GM19397 (cell line): ENCODE measurements around the gene PLXNA3.
A peak's percentile ranks its signal among the peaks of the same experiment; 100 is the strongest.

Experiments used
- ATAC-seq: cut with Tn5 transposase; IDR thresholded peaks from one replicate; pipeline ENCODE4 v1.9.1; 2021; ENCODE audit warnings: mild to moderate bottlenecking, moderate library complexity; ENCODE audit not compliant: unreplicated experiment

PLXNA3 gene

DNA sequence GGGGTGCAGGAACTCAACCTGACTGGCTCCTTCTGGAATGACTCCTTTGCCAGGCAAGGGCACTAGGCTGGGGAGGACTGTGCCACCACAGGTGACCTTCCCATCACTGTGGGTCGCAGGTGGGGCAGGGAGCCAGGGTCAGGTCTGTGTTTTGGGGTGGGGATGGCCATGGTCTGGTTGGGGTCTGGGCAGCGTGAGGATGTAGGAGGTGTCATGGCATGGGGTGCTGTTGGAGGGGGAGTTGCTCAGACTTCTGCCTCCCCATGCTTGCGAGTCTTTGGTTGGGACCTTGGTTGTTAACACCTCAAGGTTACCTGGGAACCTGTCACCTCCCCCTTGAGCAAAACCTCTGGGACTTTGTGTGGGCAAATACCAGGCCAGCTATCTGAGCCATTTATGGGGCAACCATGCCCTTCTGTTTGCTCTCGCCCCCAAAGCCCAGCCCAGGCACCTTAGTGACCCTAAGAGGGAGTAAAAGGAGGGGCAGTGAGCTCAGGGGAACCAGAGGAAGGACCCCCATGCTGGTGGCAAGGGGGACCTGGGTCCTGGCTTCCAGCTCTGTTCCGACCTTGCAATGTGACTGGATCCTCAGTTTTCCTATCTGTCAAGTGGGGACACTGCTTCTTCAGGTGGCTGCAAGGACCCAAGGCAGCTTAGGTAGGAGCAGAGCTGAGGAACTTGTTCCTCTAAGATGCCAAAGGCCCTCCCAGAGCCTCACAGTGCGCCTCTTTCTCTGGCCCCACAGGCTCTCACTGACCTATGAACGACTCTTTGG lies 23.5 kb upstream of the PLXNA3 start:
- ATAC-seq = no peak

DNA sequence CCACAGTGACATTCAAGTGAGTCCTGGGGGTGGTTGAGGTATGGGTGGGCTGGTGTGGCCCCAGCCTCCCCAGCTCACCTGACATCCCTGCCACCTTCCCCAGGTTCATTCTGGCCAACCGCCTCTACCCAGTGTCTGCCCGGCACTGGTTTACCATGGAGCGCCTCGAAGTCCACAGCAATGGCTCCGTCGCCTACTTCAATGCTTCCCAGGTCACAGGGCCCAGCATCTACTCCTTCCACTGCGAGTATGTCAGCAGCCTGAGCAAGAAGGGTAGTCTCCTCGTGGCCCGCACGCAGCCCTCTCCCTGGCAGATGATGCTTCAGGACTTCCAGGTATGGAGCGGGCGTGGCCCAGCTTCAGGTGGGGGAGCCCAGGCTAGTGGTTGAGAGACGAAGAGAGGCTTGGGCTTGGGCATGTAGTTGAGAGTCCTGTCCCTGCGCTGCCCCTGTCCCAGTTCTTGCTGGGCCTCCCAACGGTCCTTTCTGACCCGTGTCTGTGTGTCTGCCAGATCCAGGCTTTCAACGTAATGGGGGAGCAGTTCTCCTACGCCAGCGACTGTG lies 22.8 kb upstream of the PLXNA3 start:
- ATAC-seq = no peak

DNA sequence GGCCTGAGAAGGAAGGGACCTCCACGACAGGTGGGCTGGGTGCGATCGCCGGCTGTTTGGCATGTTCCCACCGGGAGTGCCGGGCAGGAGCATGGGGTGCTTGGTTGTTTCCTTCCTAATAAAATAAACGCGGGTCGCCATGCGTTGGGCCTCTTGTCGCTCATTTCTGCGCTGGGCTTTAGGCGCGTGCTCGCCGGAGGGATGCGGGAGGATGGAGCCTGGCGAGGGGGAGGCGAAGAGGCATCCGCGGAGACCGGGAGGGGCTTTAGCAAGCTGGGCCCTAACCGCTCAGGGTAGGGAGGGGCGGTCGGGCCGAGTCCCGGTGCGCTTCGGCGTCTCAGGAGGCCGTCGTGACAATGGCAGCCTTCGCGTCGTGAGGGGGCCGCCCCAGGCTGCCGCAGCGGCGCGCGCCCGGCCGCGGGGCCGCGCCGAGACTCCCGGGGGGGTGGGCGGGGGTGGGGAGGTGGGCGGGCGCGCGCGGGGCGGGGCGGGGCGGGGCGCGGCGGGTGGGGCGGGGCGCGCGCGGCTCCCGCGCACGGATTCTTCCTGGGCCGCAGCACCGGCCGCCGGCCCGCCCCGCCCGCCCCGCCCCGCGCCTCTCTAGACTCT lies 21.6 kb upstream of the PLXNA3 start:
- ATAC-seq = no peak

DNA sequence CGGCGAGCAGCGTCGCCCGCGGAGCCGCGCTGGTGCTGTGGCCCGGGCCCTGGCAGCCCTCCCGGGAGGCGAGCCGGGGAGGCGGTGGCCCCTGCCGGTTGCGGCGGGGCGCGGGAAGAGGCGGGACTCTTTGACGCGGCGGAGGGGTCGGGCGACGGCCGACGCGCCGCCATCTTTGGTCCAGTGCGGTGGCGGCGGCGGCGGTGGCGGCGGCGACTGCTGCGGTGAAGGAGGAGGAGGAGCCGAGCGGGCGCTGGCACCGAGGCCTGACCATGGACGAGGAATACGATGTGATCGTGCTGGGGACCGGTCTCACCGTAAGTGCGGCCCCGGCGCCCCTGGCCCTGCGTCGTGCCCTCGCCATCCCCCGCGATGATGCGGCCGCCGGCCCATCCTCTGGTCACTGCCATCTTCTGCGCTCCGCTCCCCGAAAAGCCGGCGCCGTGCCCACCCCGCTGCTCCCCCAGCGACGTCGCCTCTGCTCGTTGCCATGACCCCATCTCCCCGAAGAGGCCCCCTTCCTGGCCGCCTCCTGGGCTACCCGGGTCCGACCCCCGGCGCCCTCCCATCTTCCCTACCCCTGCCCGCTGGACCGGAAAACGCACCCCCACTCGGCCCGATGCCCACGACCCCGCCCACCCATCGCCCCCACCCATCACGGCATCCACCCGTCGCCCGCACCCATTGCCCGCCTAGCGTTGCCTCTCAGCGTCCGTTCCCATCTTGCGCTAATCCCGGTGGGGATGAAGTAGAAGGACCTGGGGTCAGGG lies 20.9 kb upstream of the PLXNA3 start, which contains the start of gene GDI1:
TSS of gene GDI1 (plus strand) at position 172 of the 770 bp plus-strand sequence. CDS start at position 273, 101 bp downstream.
- ATAC-seq = no peak

DNA sequence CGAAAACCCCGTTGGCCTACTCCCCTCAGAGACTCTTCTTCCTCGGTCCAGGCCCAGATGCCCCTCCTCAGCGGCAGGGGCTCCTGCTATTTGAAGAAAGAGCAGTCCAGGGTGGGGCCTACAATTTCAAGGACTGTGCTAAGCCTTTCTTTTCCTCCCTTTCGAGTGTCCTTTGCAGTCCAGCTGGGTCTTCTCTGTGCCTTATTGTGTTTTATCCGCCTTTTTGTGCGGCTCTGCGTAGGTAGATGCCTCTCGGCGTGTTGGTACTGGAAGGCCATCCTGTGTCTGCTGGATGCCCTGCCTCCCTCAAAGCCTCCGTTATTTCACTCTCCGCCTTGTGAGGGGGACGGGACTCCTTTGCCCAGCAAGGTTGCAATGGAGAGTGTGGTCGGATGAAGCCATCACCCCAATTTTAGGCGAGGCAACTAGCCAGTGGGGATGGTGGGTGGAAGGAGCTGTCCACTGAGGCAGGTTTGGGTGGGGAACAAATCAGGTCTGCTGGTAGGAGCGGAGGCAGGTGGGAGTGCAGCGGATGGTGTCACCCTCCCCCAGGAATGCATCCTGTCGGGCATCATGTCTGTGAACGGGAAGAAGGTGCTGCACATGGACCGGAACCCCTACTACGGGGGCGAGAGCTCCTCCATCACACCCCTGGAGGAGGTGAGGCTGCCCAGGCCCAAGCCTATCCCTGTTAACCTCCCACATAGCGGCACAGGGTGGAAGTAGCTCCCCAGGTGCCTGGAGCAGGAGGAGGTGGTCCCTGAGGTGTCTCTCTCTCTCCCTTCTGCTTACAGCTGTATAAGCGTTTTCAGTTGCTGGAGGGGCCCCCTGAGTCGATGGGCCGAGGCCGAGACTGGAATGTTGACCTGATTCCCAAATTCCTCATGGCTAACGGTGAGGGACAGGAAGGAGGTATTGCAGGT lies 19.8 kb upstream of the PLXNA3 start:
- no peak for ATAC-seq

DNA sequence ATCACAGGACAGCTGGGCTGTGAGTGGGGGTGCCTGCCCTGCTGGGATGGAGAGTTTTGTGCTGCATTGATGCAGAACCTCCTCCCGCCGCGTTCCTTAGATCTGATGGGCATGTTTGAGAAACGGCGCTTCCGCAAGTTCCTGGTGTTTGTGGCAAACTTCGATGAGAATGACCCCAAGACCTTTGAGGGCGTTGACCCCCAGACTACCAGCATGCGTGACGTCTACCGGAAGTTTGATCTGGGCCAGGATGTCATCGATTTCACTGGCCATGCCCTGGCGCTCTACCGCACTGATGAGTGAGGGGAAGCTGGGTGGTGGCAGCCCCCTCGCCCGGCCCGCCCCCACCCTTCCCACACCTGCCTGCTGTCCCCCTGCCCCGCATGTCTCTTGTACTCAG lies 18.2 kb upstream of the PLXNA3 start:
- ATAC-seq = no peak

DNA sequence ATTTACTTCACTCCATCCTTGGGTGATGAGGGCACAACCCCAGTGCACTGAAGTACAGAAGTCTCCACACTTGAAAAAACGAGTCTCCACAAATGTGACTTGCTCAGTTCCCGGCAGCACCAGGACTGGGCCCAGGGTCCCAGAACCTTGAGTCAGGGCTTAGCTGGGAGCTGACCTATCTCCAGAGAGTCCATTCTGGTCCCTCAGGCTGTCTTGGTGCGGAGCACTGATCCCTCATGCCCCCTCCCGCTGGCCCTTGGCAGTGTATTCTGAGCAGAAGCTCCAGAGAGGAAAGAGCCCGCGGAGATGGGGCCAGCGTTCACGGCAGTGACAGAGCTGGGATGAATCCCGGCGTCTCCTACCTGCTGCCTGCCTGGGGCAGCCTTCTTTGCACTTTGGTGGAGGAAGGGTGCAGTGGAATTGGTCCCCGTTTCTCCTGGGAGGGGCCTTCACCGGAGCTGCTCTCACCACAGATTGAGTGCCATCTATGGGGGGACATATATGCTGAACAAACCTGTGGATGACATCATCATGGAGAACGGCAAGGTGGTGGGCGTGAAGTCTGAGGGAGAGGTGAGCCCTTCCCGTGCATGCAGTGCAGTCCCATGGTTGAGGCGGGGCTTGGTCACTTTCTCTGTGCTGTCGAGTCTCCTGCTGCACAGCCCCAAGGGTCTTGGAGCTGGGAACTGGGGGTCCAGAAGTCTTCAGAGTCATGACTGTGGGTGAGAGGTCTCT lies 17.3 kb upstream of the PLXNA3 start:
- ATAC-seq = no peak

DNA sequence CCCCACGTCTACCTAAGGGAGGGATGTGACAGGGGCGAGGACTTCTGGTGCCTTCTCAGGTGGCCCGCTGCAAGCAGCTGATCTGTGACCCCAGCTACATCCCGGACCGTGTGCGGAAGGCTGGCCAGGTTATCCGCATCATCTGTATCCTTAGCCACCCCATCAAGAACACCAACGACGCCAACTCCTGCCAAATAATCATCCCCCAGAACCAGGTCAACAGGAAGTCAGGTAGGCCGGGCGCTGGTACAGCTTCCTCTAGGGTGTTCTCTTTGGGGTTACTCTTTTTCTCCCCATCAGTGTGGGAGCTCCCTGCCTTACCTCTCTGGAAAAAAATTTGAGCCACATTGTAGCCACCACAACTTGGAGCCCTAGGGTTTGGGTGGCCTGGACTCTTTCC lies 16.5 kb upstream of the PLXNA3 start:
- no peak for ATAC-seq

DNA sequence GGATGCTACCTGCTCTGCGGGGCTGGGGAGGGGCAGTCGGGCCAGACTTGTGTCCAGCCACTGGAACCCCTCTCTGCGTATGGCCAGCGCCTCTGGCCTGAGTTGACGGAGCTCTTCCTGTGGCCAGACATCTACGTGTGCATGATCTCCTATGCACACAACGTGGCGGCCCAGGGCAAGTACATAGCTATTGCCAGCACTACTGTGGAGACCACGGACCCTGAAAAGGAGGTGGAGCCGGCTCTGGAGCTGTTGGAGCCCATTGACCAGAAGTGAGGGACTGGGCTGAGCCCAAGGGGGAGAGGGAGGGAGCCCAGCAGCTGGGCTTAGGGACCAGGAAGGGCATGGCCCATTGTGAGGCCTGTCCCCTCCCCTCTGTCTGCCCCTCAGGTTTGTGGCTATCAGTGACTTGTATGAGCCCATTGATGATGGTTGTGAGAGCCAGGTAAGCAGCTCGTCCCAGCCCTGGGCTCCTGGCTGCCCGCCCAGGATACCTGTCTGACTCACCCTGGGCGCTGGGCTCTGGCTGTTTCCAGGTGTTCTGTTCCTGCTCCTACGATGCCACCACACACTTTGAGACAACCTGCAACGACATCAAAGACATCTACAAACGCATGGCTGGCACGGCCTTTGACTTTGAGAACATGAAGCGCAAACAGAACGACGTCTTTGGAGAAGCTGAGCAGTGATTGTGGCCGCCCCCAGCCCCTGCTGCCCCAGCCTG lies 15.9 kb upstream of the PLXNA3 start:
- ATAC-seq = no peak

DNA sequence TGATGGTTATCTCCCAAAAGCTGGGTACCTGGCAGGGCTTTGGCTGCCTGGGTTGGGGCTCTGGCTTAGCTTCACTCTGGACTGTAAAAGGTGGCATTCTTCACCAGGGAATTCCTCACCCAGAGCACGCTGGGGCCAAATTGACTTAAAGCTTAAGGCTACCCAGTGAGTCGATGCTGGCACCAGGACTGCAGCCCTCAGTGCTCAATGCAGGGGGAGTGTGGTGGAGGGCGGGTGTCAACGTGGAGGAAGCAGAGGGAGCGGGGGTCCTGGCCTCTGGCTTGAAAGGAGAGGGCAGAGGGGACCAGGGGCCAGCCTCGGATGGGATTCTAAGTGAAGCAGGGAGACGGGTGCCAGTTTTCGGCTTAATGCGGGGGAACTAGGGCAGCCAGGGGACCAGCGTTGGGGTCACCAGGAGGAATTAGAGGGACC lies 14.6 kb upstream of the PLXNA3 start:
- ATAC-seq = no peak

DNA sequence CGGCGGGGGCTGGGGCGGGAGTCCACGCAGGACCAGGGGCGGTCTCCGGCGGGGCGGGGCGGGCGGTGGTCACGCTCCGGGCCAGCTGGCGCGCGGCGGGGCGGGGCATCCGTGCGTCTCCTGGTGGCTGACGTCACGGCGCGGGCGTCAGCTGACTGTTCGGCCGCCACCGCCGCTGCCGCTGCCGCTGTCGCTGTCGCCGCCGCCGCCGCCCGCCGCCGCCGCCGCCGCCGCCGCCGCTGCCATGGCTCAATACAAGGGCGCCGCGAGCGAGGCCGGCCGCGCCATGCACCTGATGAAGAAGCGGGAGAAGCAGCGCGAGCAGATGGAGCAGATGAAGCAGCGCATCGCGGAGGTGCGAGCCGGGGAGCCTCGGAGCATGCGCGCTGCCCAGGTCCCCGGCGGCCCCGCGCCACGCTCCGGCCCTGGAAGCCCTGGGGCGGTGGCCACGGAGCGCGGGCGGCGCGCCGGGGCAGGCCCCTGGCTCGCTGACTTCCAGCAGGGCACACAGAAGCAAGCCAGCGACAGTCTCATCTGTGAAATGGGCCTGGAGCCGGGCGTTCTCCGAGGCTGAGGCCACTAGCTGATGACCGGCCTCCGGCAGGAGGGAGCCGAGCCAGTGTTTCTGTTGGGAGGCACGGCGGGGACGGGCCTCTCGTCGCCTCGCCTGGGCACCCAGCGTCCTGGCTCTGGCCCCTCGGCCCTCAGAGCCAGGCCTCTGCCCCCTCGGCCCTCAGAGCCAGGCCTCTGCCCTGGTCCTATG lies 13.9 kb upstream of the PLXNA3 start, which contains the start of gene FAM50A:
TSS of gene FAM50A (plus strand) at position 150 of the 763 bp plus-strand sequence. CDS start at position 245, 95 bp downstream.
- peak; percentile 85 for ATAC-seq

DNA sequence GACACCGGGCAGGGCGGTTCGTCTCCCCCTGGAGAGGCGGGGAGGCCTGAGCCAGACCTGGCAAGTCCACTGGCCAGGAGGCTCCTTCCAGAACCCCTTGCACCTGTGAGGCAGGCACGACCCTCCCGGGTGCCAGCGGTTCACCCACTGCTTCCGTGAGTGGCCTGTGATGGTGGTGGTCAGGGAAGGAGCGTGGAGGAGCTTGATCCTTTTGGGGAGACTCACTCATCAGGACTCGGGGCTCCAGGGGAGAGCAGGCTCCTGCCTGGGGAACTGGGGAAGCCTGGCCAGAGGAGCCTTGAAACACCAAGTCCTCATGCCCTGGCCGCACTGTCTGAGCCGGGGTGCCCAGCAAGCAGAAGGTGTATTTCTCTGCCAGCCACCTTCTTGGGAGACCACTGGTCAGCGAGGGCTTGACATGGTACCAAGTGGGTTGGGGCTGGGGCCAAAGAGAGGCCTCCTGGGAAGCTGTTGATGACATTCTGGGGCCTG lies 13.3 kb upstream of the PLXNA3 start:
- ATAC-seq = no peak

DNA sequence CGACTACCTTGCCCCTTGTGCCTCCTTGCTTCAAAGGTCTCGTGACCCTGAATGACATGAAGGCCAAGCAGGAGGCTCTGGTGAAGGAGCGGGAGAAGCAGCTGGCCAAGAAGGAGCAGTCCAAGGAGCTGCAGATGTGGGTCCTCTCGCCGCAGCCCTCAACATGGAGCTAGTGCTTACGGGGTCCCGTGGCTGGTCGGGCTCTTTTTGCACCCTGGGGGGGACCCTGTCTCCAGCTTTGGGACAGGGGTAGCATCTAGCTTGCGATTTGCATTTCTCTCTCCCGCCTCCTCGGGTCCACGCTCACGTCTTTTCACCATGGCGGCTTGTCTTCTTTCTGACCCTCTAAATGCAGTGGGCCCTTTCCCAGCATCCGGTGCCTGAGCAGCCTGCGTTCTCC lies 12.3 kb upstream of the PLXNA3 start:
- no peak for ATAC-seq

DNA sequence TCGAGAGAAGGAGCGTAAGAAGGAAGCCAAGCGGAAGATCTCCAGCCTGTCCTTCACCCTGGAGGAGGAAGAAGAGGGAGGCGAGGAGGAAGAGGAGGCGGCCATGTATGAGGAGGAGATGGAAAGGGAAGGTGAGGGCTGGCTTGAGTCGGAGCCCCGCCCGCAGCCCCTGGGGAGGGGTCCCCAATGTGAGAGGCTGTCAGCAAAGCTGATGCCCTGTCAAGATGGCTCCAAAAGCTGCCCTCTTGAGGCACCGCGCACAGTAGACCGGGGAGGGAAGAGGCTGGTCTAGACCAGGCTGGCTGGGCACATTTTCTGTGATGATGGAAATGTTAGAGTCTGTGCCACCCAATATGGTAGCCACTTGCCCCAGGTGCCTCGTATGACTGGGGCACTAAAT lies 11.7 kb upstream of the PLXNA3 start:
- ATAC-seq = no peak

DNA sequence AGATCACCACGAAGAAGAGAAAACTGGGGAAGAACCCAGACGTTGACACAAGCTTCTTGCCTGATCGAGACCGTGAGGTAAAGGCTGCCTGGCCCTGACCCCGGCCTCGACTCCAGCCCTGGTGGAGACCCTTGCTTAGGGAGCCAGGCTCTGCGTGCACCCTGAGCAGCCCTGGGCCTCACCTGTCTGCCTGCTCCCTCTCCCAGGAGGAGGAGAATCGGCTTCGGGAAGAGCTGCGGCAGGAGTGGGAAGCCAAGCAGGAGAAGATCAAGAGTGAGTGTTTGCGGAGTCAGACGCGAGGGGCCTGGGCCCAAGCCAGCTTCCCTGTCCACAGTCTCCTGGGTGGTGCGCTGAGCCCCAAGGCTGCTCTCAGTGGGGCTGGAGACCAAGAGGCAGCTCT lies 9.6 kb upstream of the PLXNA3 start:
- ATAC-seq = no peak

DNA sequence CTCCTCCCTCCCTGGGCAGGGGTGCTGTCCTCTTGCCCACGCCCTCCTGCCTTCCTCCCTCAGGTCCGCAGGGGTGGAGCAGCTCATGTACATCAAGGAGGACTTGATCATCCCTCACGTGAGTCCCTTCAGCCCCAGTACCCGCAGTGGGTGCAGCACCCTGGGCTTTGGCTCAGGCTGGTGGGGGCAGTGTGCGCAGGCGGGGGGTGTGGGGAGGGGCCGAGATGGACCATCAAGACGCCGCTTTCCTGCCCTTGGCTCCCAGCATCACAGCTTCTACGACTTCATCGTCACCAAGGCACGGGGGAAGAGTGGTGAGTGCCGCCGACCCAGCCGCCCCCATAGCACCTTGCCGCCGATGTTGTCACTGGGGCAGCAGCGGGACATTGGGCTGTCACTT lies 8.5 kb upstream of the PLXNA3 start:
- no peak for ATAC-seq

DNA sequence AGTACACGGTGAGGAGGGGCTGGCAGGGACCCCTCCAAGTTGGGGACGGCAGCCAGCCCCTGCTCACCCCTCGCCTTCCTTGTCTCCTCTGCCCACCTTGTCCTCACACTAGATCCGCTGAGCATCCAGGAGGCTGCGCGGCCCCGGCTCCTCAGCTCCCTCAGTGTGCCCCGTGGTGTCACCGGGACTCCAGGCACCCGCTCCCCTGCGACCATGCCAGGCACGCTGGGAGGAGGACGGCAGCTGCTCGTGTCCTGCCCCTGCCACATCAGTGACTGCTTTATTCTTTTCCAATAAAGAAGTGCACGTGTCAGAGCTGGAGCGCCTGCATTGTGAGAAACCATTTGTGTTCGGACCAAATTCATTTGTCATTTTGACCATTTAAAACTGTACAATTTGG lies 7.8 kb upstream of the PLXNA3 start:
- ATAC-seq = no peak

DNA sequence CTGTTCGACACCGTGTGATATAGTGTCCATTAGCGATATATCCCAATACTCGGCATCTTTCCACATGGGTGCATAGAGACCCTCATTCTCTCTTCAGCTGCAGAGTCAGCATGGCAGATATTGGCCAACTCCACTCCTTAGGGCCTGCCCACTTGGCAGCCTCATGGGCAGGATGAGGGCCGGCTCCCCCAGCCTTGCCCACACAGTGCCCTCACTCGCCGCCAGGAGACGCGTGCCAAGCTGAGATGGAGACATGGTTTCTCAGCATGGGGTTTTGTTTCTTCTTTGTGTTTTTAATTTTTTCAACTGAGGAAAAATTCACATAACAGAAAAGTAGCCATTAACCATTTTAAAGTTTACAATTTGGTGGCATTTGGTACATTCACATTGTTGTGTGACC lies 5.3 kb upstream of the PLXNA3 start:
- no peak for ATAC-seq
